NOMO-1 (cell line): ENCODE measurements around the gene UHRF1.

Experiments
- DNase-seq, 2 experiments: peaks; one replicate each; lab custom pipeline; 2025; ENCODE audit not compliant: unreplicated experiment in 2 of 2; lab: John Stamatoyannopoulos, UW

Gene UHRF1

DNA sequence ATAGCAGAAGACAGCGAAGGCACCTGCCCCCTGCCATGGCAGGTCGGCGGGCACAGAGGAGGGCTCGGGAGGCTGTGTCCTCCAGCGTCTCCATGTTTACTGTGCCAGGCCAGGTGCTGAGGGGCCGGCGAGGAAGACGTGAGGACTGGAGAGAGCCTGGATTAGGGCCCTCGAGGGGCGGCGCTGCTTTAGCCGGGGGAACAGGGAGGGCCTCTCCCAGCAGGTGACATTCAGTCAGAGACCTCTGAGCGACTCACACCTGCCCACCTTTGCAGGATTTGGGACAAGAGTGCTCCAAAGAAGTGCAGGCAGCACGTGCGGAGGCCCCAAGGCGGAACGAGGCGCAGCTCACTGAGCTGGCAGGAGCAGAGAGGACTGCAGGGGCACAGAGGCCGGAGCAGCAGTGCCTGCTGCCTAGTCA is 77.2 kb downstream of the UHRF1 start:
- no peak for DNase-seq

DNA sequence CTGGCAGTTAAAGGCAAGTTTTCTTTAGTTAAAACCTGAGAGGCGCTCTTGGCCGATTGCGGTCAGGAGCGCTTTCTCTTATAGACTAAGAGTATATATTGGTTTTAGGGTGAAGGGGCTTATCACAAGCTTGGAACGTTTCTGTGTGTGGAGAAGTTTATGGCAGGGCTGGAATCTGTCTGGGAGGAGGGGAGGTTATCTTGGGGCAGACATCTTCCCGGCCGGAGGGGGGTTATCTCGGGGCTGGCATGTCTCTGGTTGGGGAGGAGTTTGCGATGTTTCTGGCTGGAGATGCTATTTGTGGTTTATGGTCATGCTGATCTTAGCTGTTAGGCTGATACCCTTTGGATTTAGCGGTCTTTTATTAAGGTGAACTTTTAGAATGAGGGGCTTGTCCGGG is 78.0 kb downstream of the UHRF1 start:
- no peak for DNase-seq

DNA sequence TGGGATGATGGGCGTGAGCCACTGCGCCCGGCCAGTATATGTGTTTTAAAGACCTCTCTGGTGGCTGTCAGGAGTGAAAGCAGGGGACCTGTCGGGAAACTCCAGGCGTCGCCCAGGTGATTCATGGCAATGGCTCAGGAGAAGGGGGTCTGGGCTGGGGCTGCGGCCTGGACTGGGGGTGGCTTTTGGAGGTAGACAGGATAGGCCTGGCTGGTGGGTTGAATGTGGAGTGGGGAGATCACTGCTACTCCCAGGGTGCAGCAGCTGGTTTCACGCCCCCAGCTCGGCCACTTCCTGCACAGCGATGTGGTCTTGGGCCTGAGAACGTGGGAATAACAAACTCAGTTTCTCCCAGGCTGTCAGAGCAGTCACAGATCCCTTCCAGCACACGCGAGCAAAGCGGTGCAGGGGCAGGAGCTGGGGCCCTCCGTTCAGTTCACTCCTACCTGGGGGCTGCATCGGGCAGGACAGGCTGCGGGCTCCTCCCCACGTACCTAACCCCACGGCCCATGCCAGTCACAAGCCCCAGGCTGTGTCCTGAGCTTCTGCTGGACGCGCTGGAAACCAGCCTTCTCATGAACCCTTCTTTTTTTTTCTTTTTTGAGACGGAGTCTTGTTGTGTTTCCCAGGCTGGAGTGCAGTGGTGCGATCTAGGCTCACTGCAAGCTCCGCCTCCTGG is 78.5 kb downstream of the UHRF1 start:
- DNase-seq = no peak

DNA sequence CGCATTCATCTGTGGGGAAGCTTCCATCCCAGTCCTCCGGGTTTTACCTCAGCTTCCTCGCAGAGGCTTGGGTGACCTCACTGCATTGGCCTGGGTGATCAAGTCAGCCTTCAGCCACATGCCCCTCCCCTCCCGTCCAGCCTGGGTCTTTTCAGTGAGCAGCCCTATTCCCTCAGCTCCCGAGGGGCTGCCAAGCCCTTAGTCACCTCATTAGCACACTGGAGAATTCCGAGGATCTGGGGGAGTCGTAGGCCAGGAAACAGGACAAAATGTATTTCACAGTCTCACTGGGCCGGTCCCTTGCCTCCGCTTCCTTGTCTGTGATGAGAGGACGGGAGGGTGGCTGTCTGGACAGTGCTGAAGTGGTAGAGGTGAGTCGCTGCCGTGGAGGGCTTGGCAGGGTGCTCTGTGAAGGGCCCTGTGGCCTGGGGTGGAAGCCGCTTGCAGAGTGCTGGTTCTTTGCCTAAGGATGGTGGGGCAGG is 79.5 kb downstream of the UHRF1 start:
- no peak for DNase-seq

DNA sequence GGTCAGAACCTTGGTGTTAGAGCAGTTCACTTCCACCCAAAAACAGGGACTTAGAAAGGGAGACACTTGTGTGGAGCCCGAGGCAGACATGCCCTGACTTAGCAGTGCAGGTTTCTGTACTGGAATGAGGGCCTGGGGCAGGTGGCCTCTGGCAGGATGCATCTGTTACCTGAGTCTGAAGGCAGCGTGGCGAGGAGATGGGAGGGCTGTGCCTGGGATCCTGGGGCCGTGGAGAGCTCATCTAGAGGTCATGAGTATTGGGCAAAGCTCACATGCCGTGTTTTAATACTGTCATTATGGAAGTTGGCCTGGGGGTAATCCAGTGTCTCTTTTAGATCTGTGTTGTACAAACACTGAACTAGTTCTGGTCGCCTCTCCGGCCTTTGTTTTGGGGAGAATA is 81.0 kb downstream of the UHRF1 start:
- no peak for DNase-seq

DNA sequence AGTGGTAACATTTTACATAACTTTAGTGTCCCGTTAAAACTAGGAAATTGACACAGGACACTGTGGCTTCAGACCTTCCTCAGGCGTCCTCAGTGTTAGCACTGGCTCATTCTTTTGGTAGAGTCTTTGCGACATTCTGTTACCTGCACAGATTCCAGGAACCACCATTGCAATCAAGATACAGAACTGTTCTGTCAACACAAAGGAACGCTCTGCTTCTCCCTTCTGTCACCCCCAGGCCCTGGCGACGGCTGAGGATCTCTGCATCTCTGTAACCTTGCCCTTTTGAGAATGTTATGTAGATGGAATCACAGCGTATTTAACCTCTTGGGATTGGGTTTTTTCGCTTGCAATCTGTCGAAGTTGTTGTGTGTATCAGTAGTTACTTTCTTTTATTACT is 82.2 kb downstream of the UHRF1 start:
- DNase-seq = no peak

DNA sequence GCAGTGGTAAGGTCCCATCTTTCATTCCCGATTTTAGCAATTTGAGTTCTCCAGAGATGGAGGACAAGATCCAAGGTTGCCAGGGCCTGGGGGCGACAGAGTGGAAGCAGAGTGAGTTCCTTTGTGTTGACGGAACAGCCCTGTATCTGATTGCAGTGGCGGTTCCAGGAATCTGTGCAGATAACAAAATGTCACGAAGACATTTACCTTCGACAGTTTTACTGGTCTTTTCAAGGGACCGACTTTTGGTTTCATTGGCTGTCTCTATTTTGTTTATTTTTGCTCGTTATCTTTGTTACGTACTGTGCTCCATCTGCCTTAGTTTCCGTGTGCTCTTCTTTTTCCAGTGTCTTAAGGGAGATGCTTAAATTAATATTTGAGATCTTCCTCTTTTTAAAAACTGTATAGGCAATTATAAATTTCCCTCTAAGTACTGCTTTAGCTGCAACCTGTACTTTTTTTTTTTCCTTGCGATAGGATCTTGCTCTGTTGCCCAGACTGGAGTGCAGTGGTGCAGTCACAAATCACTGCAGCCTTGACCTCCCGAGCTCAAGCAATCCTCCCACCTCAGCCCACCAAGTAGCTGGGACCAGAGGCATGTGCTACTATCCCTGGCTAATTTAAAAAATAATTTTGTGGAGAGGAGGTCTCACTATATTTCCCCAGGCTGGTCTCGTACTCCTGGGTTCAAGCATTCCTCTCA is 82.8 kb downstream of the UHRF1 start:
- DNase-seq = no peak

DNA sequence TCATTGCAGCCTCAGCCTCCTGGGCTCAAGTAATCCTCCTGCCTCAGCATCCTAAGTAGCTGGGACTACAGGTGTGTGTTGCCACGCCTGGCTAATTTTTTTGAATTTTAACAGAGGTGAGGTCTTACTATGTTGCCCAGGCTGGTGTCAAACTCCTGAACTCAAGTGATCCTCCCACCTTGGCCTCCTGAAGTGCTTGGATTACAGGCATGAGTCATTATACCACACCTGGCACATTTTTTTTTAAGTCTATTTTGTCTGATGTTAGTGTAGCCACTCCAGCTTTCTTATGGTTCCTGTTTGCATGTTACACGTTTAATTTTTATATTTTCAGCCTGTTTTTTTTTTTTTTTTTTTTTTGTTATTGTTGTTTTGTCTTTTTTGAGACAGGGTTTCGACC is 84.4 kb downstream of the UHRF1 start:
- DNase-seq = no peak

DNA sequence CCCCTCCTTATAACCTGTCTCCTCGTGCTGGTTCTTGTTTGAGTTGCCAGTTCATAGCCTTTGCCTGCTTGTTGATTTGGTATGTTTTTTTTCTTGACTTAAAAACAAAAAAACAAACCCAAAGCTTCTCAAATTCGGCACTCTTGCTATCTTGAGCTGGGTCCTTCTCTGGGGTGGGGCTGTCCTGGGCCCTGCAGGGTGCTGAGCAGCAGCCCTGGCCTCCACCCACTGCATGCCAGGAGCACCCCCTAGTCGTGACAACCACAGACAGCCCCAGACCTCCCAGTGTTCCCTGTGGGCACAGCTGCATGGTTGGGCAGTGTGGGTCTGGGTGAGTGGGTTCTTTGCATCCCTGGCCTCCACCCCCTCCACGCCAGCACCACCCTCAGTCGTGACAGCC is 87.4 kb downstream of the UHRF1 start:
- DNase-seq = no peak

DNA sequence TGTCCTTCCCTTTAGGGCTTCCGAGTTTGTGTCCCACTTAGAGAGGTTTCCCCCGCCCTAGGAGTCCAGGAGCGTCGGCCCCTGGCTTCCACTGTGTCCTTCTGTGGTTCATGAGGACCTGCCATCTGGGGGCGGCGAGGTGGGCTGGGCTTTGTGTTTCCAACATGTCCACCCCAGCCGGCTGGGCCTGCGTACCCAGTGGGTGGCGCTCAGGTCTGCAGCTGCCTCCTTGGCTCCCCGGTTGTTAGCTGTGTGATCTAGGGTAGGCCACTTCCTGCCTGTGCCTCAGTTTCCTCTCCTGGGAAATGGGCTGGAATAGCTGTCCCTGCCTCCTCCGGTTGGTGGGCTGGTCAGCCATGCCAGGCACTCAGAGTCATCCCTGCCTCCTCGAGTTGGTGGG is 88.0 kb downstream of the UHRF1 start:
- no peak for DNase-seq

DNA sequence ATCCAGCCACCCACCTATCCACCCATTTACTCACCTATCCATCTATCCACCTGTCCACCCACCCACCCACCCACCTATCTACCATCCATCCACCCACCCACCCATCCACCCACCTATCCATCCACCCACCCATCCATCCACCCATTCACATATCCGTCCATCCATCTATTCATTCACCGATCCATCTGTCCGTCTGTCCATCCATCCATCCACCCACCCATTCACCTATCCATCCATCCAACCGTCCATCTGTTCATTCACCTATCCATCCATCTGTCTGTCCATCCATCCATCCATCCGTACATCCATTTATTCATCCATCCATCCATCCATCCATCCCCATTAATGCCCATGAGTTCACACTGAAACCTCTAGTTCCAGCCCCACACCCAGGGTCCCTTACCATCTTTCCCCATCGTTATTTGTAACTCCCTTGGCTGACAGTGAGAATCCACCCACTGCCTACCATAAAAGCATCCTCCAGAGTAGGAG is 90.9 kb downstream of the UHRF1 start:
- DNase-seq = no peak

DNA sequence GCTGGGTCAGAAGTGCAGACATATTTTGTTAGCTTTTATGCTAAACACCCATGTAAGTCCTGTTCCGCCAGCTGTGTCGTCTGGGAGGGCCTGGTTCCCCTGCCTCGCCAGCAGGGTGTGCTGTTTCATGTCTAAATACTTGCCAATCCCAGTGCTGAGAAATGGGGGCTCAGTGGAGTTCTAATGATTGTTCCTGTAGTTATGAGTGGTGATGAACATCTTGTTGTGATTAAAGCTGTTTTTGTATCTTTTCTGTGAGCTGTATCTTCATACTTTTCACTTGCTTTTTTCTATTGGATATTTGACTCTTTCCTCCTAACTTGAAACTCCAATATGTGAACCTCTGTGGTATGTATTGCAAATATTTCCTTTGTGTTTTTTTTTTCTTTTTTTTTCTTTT is 92.3 kb downstream of the UHRF1 start:
- no peak for DNase-seq

DNA sequence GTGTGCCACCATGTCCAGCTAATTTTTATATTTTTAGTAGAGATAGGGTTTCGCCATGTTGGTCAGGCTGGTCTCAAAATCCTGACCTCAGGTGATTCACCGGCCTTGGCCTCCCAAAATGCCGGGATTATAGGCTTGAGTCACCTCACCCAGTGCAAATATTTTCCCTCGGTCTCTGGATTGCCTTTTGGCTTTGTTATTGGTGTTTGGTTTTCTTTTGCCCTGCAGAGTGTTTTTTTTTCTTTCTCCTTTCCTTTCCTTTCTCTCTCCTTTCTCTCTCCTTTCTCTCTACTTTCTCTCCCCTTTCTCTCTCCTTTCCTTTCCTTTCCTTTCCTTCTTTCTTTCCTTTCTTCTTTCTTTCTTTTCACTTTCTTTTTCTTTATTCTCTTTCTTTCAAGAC is 92.8 kb downstream of the UHRF1 start:
- DNase-seq = no peak

DNA sequence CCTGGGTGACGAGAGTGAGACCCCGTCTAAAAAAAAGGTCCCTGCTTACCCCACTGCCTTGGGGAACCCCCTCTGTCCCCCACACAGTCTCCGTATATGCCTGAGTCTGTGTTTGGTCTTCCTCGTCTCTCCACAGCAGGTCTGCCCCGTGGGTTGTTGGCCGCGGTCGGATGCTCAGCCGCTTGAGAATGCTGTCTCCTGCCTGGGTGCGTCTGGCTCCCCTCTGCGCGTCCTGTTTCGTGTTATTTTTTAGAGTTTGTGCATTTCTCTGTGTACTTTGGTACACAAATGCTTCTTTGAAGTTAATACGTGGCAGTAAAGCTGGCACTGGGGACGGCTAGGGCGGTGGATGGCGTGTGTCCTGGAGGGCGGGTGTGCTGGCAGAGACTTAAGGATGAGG is 94.5 kb downstream of the UHRF1 start:
- DNase-seq = no peak

DNA sequence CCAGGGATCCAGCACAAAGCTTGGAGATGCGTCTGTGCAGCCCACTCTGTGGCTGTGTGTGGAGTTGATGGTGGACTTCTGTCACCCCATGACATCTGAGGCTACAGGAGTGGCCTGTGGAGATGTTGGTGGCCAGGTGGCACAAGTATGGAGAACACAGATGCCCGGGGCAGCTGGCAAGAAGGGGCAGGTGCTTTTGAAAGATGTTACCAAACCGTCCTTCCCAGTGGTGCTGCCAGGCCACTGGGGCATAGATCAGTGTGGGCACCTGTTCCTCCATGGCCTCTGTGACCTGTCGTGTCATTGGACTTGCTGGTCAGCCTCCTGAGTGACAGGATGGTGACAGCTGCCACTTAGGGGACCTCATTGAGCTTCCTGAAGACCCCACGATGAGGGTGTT is 95.8 kb downstream of the UHRF1 start:
- DNase-seq = no peak

DNA sequence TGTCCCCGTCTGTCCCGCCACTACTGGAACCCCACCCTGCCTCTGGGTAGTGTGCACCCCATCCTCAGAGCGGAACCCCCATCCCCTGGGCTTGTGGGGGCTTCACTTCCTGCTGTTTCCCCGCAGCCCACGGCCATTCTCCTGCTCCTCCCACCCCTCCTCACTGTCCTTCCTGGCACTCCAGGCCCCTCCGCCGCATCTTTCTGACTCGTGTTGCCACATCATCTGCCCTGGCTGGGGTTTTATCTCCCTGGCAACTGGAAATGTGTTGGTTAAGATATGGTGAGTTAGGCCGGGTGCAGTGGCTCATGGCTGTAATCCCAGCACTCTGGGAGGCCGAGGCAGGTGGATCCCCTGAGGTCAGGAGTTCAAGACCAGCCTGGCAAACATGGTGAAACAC is 96.9 kb downstream of the UHRF1 start:
- DNase-seq = no peak

DNA sequence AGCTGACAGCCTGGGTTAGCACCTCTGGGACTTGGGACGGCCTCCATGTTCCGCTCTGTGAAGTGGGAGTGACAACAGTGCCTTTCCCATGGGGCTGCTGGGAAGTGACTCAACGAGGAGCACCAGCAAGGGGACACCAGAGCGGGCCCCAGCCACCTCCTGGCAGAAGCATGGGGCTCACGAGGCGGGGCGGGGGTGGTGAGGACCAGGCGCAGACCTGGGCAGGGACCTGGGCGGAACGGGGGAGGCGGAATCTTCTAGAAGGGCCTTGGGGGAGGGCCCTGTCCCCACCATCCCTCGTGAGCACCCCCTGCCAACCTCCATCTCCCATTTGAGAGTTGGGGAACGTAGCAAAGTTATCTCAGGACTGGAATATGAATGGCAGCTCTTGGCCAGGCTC is 97.5 kb downstream of the UHRF1 start:
- DNase-seq = no peak
